K562 treated with DMSO at 1 percent for 48 hours (cell line): ENCODE results near the gene KRTAP5-4. TPM values are rescaled to one million over a fixed set of nuclear protein-coding genes. Genes with fewer than 3 reads are reported as not detected.

ENCODE experiments used
- total RNA-seq: library from RNA; unstranded; fragments of 300-600 nt; gene quantifications from 2 replicates; pipeline ENCODE4 v1.2.3, GENCODE V29; 2022; ENCODE audit warnings: low replicate concordance; ENCODE audit errors: extremely low read depth

The KRTAP5-4 gene
- total RNA-seq: not detected in 2 replicates

GRCh38 chr11:1622086-1622485 lies at the start of gene KRTAP5-4:
Gene KRTAP5-4 (minus strand): TSS chr11:1622138. CDS start chr11:1622093, 45 bp downstream.

GRCh38 chr11:1629326-1630185 lies 7.6 kb upstream of the KRTAP5-4 start, which contains the start of gene KRTAP5-5:
Gene KRTAP5-5 (plus strand): TSS chr11:1629775. CDS start chr11:1629841, 66 bp downstream.

GRCh38 chr11:1608363-1608762 lies 13.6 kb downstream of the KRTAP5-4 start, which contains the start of gene KRTAP5-3:
Gene KRTAP5-3 (minus strand): TSS chr11:1608463. CDS start chr11:1608385, 78 bp downstream.

DNA sequence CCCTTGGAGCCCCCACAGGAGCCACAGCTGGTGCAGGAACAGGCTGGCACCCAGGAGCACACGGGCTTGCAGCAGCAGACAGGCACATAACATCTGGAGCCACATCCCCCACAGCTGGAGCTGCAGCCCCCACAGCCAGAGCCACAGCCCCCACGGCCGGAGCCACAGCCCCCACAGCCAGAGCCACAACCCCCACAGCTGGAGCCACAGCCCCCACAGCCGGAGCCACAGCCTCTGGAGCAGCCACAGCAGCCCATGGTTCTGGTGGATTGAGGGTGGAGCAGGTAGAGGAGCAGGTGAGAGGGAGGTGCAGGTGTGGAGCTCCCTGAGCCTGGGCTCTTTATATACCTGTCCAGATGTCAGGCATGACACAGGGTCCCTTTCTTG lies 24.0 kb downstream of the KRTAP5-4 start, which contains the start of gene KRTAP5-2:
TSS of gene KRTAP5-2 (minus strand) at position 301 of the 387 bp plus-strand sequence. CDS start at position 257, 44 bp downstream.

GRCh38 chr11:1584661-1585370 lies 37.1 kb downstream of the KRTAP5-4 start, which contains the start of gene KRTAP5-1:
Gene KRTAP5-1 (minus strand): TSS chr11:1585283. CDS start chr11:1585249, 34 bp downstream.

GRCh38 chr11:1572197-1573076 lies 49.5 kb downstream of the KRTAP5-4 start, which contains the start of gene DUSP8:
Gene DUSP8 (minus strand): TSS chr11:1572271. CDS start chr11:1565826, 6,445 bp downstream.

Other genes starting within 250 kb of the KRTAP5-4 start
- gene BRSK2, start 232.2 kb downstream of the KRTAP5-4 start, total RNA-seq: not detected in 2 replicates
- gene MOB2, start 135.4 kb downstream of the KRTAP5-4 start, total RNA-seq: not detected in 2 replicates
- not detected in 2 replicates for gene DUSP8, start 49.9 kb downstream of the KRTAP5-4 start, total RNA-seq
- not detected in 2 replicates for gene KRTAP5-1, start 36.9 kb downstream of the KRTAP5-4 start, total RNA-seq
- gene KRTAP5-2, start 23.8 kb downstream of the KRTAP5-4 start, total RNA-seq: not detected in 2 replicates
- gene KRTAP5-3, start 13.7 kb downstream of the KRTAP5-4 start, total RNA-seq: not detected in 2 replicates
- not detected in 2 replicates for gene KRTAP5-5, start 7.6 kb upstream of the KRTAP5-4 start, total RNA-seq
- gene KRTAP5-6, start 75.1 kb upstream of the KRTAP5-4 start, total RNA-seq: not detected in 2 replicates
- gene IFITM10, start 128.5 kb upstream of the KRTAP5-4 start, total RNA-seq: not detected in 2 replicates
- 390 and 1,266 TPM in 2 replicates for gene CTSD, start 141.8 kb upstream of the KRTAP5-4 start, total RNA-seq
- gene SYT8, start 212.9 kb upstream of the KRTAP5-4 start, total RNA-seq: not detected in 2 replicates
- not detected in 2 replicates for gene TNNI2, start 216.8 kb upstream of the KRTAP5-4 start, total RNA-seq
- gene LSP1, start 230.9 kb upstream of the KRTAP5-4 start, total RNA-seq: not detected in 2 replicates